Panc1 (cell line): ENCODE results near the gene WDR27. TPM values are rescaled to one million over a fixed set of nuclear protein-coding genes. Genes with fewer than 3 reads are reported as not detected.

Source experiments
- ATAC-seq: fragments of 200-7000 bp; cut with Tn5 transposase; 2 replicates; pipeline ENCODE4 v1.9.1; 2020; ENCODE audit warnings: mild to moderate bottlenecking, moderate library complexity
- BruUV-seq: library from RNA; stranded (reverse); fragments of 400-500 nt; replicated peaks from 2 replicates; lab custom pipeline; 2021; lab: Mats Ljungman, UMichigan
- CTCF ChIA-PET: fragments of 300-600 bp; sonication (Branson Sonifier 250); formaldehyde crosslinking; loops from one replicate; lab custom pipeline; 2022; ENCODE audit warnings: antibody characterized with exemption; lab: Charles Lee
- POLR2A ChIA-PET: fragments of 300-600 bp; sonication (Branson Sonifier 250); formaldehyde crosslinking; loops from one replicate; lab custom pipeline; 2022; ENCODE audit warnings: antibody characterized with exemption; lab: Charles Lee
- DNase-seq: peaks from one replicate; pipeline ENCODE4 v3.0.0-alpha.2; 2010; ENCODE audit warnings: low read depth, low spot score
- H3K27ac ChIP-seq: 2 replicates; pipeline ENCODE4 v1.5.1; 2011; ENCODE audit warnings: mild to moderate bottlenecking, low read length, inconsistent platforms
- H3K27me3 ChIP-seq: fragments of 200-500 bp; sonication (Bioruptor generic); 2 replicates; pipeline ENCODE4 v1.6.0; 2014; ENCODE audit warnings: low read length, inconsistent platforms; ENCODE audit not compliant: control insufficient read depth, insufficient read depth
- H3K36me3 ChIP-seq: fragments of 200-500 bp; sonication (Bioruptor generic); 2 replicates; pipeline ENCODE4 v1.5.1; 2014; ENCODE audit warnings: inconsistent platforms, mild to moderate bottlenecking, low read length, moderate library complexity; ENCODE audit not compliant: control insufficient read depth, insufficient read depth
- H3K4me1 ChIP-seq: 2 replicates; pipeline ENCODE4 v1.5.1; 2011; ENCODE audit warnings: inconsistent platforms, mild to moderate bottlenecking, low read length, moderate library complexity; ENCODE audit not compliant: control insufficient read depth, insufficient read depth
- H3K4me3 ChIP-seq, 2 experiments: 2 replicates each; pipeline ENCODE4 v1.5.1; 2011 to 2012; ENCODE audit warnings: low read depth in 2 of 2, low read length in 2 of 2, mild to moderate bottlenecking in 2 of 2, inconsistent platforms in 1 of 2, moderate library complexity in 1 of 2
- H3K9me3 ChIP-seq: fragments of 200-500 bp; sonication (Bioruptor generic); 2 replicates; pipeline ENCODE4 v1.5.1; 2014; ENCODE audit warnings: low read depth, mild to moderate bottlenecking, inconsistent platforms, low read length, moderate library complexity; ENCODE audit not compliant: control insufficient read depth, insufficient read depth
- CTCF ChIP-seq: fragments of 450-650 bp; IDR thresholded peaks from 2 replicates; pipeline ENCODE4 v1.5.1; 2017; ENCODE audit warnings: mild to moderate bottlenecking
- POLR2AphosphoS5 ChIP-seq: IDR thresholded peaks from 2 replicates; pipeline ENCODE4 v1.6.1; 2012; ENCODE audit warnings: mild to moderate bottlenecking, low read depth, low read length, moderate library complexity
- SIN3A ChIP-seq: IDR thresholded peaks from 2 replicates; pipeline ENCODE4 v1.6.1; 2012; ENCODE audit warnings: low read depth, mild to moderate bottlenecking, low read length, moderate library complexity, borderline replicate concordance; ENCODE audit not compliant: insufficient read depth
- TCF7L2 ChIP-seq: IDR thresholded peaks from 2 replicates; pipeline ENCODE4 v1.6.1; 2011; ENCODE audit warnings: mild to moderate bottlenecking, low read depth, low read length, inconsistent platforms
- in situ Hi-C: cut with HindIII; loops from 2 replicates; pipeline ENCODE4 v1.10.0; 2016; ENCODE audit warnings: low sequenced_read_pairs, low pct_unique_long_range_greater_than_20kb
- intact Hi-C: fragments of 100-400 bp; cut with micrococcal nuclease; formaldehyde crosslinking; loops from one replicate; pipeline ENCODE4 v1.10.0; 2022; ENCODE audit not compliant: unreplicated experiment
- total RNA-seq: library from RNA; stranded (reverse); gene quantifications from one replicate; pipeline ENCODE4 v1.2.1, GENCODE V29; 2021; ENCODE audit not compliant: unreplicated experiment
- TF ChIP-seq, protein P1 (sequence below), 2 experiments: IDR thresholded peaks; 2 replicates each; pipeline ENCODE4 v1.6.1; 2011 to 2012; ENCODE audit warnings: low read depth in 2 of 2, control low read depth in 1 of 2, low read length in 1 of 2, mild to moderate bottlenecking in 1 of 2, moderate library complexity in 1 of 2; ENCODE audit not compliant: insufficient read depth in 1 of 2

WDR27 gene
- total RNA-seq, 1 experiment from 2014 or later = 56.3 TPM

DNA sequence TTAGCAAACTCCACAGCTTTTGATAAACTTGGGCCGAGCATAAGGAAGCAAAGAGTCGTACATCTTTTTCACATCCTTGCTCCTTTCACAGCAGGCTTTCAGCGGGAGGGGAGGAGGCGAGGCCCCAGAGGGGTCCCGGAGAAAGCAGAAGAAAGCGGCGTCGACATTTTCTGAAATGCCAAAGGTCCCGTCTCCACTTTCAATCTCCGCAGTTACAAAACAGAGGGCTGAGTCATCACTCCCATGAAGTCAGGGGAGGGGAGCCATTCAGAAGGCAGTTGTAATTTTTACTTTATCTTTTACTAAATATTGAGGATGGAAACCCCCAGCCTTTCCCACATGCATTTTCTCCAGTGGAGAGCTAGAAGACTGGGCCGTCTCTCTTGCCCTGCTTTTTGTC lies 274.0 kb downstream of the WDR27 start:
- Histone ChIP-seq H3K4me3 (no peak overlapping the region), H3K27me3 (no peaks in the 10 kb centered on the region), H3K36me3 (no peaks in the 10 kb centered on the region), H3K27ac (no peak overlapping the region), H3K9me3 (peaks cover 13% of the 10 kb centered on the region; the same call in 1 of the 2 replicates), H3K4me1 (no peaks in the 10 kb centered on the region)
- TF ChIP-seq, protein P1, sequence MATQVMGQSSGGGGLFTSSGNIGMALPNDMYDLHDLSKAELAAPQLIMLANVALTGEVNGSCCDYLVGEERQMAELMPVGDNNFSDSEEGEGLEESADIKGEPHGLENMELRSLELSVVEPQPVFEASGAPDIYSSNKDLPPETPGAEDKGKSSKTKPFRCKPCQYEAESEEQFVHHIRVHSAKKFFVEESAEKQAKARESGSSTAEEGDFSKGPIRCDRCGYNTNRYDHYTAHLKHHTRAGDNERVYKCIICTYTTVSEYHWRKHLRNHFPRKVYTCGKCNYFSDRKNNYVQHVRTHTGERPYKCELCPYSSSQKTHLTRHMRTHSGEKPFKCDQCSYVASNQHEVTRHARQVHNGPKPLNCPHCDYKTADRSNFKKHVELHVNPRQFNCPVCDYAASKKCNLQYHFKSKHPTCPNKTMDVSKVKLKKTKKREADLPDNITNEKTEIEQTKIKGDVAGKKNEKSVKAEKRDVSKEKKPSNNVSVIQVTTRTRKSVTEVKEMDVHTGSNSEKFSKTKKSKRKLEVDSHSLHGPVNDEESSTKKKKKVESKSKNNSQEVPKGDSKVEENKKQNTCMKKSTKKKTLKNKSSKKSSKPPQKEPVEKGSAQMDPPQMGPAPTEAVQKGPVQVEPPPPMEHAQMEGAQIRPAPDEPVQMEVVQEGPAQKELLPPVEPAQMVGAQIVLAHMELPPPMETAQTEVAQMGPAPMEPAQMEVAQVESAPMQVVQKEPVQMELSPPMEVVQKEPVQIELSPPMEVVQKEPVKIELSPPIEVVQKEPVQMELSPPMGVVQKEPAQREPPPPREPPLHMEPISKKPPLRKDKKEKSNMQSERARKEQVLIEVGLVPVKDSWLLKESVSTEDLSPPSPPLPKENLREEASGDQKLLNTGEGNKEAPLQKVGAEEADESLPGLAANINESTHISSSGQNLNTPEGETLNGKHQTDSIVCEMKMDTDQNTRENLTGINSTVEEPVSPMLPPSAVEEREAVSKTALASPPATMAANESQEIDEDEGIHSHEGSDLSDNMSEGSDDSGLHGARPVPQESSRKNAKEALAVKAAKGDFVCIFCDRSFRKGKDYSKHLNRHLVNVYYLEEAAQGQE (IDR thresholded peaks at IDR 0.05; ENCODE audit: insufficient read depth in 1 of 2, low read depth in 2 of 2, low read length in 1 of 2) = no peak
- TF ChIP-seq POLR2AphosphoS5 (no peak), SIN3A (no peak), TCF7L2 (no peak), CTCF (no peak)
- in situ Hi-C loops = no loop called here
- intact Hi-C loops = no loop called here
- ChIA-PET POLR2A (interaction anchor here (0.6 kb wide), 1 partner anchor 453 kb away, joined by 5 read pairs; no protein-coding TSS in a partner anchor), CTCF (no interaction called here)
- BruUV-seq = no TSS peak
- DNase-seq (no peak), ATAC-seq (no peak)

DNA sequence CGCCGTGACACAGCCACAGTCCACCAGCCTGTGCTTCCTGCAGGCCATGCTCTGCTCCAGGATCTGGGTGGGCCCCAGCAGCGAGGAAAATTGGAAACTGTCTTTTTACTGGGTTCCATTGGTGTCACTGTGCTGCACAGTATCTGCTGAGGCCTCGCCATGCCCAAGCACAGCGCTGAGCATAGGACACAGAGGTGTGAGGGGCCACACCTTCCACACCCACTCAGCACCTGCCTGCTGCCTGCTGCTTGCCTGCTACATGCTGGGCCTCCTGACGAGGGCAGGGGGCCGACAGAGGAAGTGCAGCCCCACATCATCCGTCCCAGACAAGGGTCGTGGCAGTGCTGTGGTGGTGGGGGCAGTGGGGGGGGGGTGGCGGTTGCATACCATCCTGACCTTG lies 275.2 kb downstream of the WDR27 start:
- peaks cover 8% of the 10 kb centered on the region; the same call in 1 of the 2 replicates for H3K9me3 ChIP-seq
- ChIA-PET CTCF (no interaction called here), POLR2A (no interaction called here)
- no peaks in the 10 kb centered on the region for H3K27me3 ChIP-seq
- in situ Hi-C loops (no loop called here), intact Hi-C loops (no loop called here)
- no peaks in the 10 kb centered on the region for H3K4me1 ChIP-seq
- H3K4me3 ChIP-seq = no peak overlapping the region
- TF ChIP-seq SIN3A (no peak), CTCF (no peak), TCF7L2 (no peak), POLR2AphosphoS5 (no peak)
- TF ChIP-seq, protein P1 (IDR thresholded peaks at IDR 0.05; ENCODE audit: insufficient read depth in 1 of 2, low read depth in 2 of 2, low read length in 1 of 2) = no peak
- no peaks in the 10 kb centered on the region for H3K36me3 ChIP-seq
- no peak overlapping the region for H3K27ac ChIP-seq
- no TSS peak for BruUV-seq
- no peak for ATAC-seq
- DNase-seq = no peak
